ENCODE data around the gene ADGRG3. TPM values are rescaled to one million over a fixed set of nuclear protein-coding genes. Genes with fewer than 3 reads are reported as not detected.

The ADGRG3 gene
- total and polyA plus RNA-seq, 9 of the 15 experiments (the other 6 are each of a cell fraction or from before 2014, with no cell fraction given): 0.09 to 0.52 (median 0.14) TPM; not detected in 3

DNA sequence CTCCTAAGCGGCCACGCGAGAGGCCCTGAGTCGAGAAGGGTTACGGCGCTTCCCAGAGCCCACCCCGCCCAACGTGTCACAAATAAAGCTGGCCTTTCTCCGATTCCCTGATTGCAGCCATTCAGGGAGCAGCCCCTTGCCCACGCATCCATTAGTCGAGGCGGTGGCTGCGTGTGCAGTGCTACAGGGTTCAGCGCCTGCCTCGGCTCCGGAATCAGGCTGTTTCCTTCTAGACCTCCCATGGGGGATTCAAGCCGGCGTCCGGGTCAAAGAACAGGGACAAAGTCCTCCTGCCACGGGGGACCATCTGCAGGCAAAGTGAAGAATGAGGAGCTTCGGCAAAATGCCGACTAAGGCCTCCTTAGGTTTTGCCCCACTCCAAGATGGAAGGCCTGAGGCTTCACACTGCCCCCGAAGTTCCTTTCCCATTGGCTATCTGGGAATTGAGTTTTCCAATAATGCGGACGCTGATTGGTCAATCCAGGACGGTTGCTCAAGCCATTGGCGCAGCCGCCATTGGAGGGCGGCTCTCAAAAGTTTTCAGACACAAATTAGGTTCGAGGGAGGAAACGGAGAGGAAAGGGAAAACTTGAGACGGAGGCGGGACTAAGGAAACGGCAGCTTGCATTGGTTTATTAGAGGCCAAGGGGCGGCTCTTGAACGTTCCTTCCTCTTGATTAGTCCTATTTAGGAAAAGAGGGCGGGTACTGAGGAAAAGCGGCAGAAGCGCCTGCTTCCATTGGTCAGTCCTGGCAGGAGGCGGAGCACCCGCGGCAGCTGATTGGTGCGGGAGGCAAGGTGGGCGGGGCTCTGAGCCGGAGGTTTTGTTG, 67.0 kb downstream of the ADGRG3 start (continued):
- TF ChIP-seq, protein P1, sequence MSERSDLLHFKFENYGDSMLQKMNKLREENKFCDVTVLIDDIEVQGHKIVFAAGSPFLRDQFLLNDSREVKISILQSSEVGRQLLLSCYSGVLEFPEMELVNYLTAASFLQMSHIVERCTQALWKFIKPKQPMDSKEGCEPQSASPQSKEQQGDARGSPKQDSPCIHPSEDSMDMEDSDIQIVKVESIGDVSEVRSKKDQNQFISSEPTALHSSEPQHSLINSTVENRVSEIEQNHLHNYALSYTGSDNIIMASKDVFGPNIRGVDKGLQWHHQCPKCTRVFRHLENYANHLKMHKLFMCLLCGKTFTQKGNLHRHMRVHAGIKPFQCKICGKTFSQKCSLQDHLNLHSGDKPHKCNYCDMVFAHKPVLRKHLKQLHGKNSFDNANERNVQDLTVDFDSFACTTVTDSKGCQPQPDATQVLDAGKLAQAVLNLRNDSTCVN (CRISPR knock-in tag; IDR thresholded peaks at IDR 0.05): no peak
- TF ChIP-seq GTF2E2 (tag; IDR thresholded peaks at IDR 0.05) (no peak), ZSCAN32 (CRISPR knock-in tag; IDR thresholded peaks at IDR 0.05) (no peak), RAD21 (CRISPR knock-in tag; conservative IDR thresholded peaks at IDR 0.05 in 1 of 2, IDR thresholded peaks at IDR 0.05 in 1 of 2) (no peak), SNRNP70 (optimal IDR thresholded peaks at IDR 0.05; ENCODE audit: low read depth, low read length) (no peak), RBM34 (IDR thresholded peaks at IDR 0.05; ENCODE audit: borderline replicate concordance, insufficient read depth, low read length) (no peak), KAT2B (IDR thresholded peaks at IDR 0.05; ENCODE audit: low read depth, low read length) (no peak), ZNF316 (IDR thresholded peaks at IDR 0.05) (peak; percentile 89), NCOA4 (IDR thresholded peaks at IDR 0.05; ENCODE audit: partially characterized antibody) (no peak), C11orf30 (IDR thresholded peaks at IDR 0.05; ENCODE audit: low read depth) (peak; percentile 93), SP2 (IDR thresholded peaks at IDR 0.05; ENCODE audit: extremely low read depth, low read depth, low read length, poor library complexity, severe bottlenecking) (peak; percentile 82), KHSRP (IDR thresholded peaks at IDR 0.05) (no peak), LCOR (CRISPR knock-in tag; IDR thresholded peaks at IDR 0.05) (peak; percentile 83; the same call in 1 of the 2 replicates), SNIP1 (IDR thresholded peaks at IDR 0.05; ENCODE audit: low read depth) (no peak), ELF1 (tag; IDR thresholded peaks at IDR 0.05) (peak; percentile 88), PPARD (CRISPR knock-in tag; IDR thresholded peaks at IDR 0.05) (no peak), CEBPB (tag; IDR thresholded peaks at IDR 0.05) (peak; percentile 86)
- TF ChIP-seq, protein P2, sequence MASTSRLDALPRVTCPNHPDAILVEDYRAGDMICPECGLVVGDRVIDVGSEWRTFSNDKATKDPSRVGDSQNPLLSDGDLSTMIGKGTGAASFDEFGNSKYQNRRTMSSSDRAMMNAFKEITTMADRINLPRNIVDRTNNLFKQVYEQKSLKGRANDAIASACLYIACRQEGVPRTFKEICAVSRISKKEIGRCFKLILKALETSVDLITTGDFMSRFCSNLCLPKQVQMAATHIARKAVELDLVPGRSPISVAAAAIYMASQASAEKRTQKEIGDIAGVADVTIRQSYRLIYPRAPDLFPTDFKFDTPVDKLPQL (IDR thresholded peaks at IDR 0.05; ENCODE audit: extremely low read depth, insufficient read length): peak; percentile 38
- TF ChIP-seq, protein P3, sequence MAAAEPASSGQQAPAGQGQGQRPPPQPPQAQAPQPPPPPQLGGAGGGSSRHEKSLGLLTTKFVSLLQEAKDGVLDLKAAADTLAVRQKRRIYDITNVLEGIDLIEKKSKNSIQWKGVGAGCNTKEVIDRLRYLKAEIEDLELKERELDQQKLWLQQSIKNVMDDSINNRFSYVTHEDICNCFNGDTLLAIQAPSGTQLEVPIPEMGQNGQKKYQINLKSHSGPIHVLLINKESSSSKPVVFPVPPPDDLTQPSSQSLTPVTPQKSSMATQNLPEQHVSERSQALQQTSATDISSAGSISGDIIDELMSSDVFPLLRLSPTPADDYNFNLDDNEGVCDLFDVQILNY (CRISPR knock-in tag; IDR thresholded peaks at IDR 0.05): no peak
- TF ChIP-seq, protein P4, sequence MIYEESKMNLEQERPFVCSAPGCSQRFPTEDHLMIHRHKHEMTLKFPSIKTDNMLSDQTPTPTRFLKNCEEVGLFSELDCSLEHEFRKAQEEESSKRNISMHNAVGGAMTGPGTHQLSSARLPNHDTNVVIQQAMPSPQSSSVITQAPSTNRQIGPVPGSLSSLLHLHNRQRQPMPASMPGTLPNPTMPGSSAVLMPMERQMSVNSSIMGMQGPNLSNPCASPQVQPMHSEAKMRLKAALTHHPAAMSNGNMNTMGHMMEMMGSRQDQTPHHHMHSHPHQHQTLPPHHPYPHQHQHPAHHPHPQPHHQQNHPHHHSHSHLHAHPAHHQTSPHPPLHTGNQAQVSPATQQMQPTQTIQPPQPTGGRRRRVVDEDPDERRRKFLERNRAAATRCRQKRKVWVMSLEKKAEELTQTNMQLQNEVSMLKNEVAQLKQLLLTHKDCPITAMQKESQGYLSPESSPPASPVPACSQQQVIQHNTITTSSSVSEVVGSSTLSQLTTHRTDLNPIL (CRISPR knock-in tag; IDR thresholded peaks at IDR 0.05): no peak
- TF ChIP-seq, protein P5, sequence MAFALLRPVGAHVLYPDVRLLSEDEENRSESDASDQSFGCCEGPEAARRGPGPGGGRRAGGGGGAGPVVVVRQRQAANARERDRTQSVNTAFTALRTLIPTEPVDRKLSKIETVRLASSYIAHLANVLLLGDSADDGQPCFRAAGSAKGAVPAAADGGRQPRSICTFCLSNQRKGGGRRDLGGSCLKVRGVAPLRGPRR (CRISPR knock-in tag; IDR thresholded peaks at IDR 0.05): no peak
- TF ChIP-seq, protein P6, sequence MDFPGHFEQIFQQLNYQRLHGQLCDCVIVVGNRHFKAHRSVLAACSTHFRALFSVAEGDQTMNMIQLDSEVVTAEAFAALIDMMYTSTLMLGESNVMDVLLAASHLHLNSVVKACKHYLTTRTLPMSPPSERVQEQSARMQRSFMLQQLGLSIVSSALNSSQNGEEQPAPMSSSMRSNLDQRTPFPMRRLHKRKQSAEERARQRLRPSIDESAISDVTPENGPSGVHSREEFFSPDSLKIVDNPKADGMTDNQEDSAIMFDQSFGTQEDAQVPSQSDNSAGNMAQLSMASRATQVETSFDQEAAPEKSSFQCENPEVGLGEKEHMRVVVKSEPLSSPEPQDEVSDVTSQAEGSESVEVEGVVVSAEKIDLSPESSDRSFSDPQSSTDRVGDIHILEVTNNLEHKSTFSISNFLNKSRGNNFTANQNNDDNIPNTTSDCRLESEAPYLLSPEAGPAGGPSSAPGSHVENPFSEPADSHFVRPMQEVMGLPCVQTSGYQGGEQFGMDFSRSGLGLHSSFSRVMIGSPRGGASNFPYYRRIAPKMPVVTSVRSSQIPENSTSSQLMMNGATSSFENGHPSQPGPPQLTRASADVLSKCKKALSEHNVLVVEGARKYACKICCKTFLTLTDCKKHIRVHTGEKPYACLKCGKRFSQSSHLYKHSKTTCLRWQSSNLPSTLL (IDR thresholded peaks at IDR 0.05): no peak
